Nephron (organoid): ENCODE results near the gene LAMA5.

ENCODE experiments used
- H3K27ac Mint-ChIP-seq, 3 experiments: 2 replicates each; pipeline ENCODE4 v1.8.0; 2020; ENCODE audit warnings: mixed read lengths in 3 of 3, mild to moderate bottlenecking in 2 of 3, moderate library complexity in 1 of 3
- H3K27me3 Mint-ChIP-seq: 2 replicates; pipeline ENCODE4 v1.8.0; 2021; ENCODE audit warnings: low read depth, mild to moderate bottlenecking, moderate library complexity, mixed read lengths
- H3K36me3 Mint-ChIP-seq: 2 replicates; pipeline ENCODE4 v1.8.0; 2020; ENCODE audit warnings: low read depth, mixed read lengths
- H3K4me1 Mint-ChIP-seq: 2 replicates; pipeline ENCODE4 v1.8.0; 2020; ENCODE audit warnings: mixed read lengths
- H3K4me3 Mint-ChIP-seq, 3 experiments: 2 replicates each; pipeline ENCODE4 v1.8.0; 2020; ENCODE audit warnings: mild to moderate bottlenecking in 3 of 3, mixed read lengths in 3 of 3, moderate library complexity in 2 of 3
- H3K9me3 Mint-ChIP-seq: 2 replicates; pipeline ENCODE4 v1.8.0; 2020; ENCODE audit warnings: mixed read lengths
- CTCF ChIP-seq, 3 experiments: fragments of 200-600 bp; sonication (generic); IDR thresholded peaks; one replicate each; pipeline ENCODE4 v1.5.0; 2021; ENCODE audit warnings: antibody characterized with exemption in 3 of 3; ENCODE audit not compliant: unreplicated experiment in 3 of 3

Gene LAMA5

GRCh38 chr20:62268228-62268900 lies 98.7 kb downstream of the LAMA5 start:
- Mint-ChIP-seq H3K4me1 (peaks cover 2% of the 10 kb centered on the region), H3K9me3 (peaks cover 3% of the 10 kb centered on the region), H3K27me3 (no peaks in the 10 kb centered on the region), H3K36me3 (peaks cover 54% of the 10 kb centered on the region), H3K27ac (no peak overlapping the region), H3K4me3 (no peak overlapping the region)
- TF ChIP-seq CTCF (IDR thresholded peaks at IDR 0.05; ENCODE audit: unreplicated experiment in 3 of 3), result no peak

- Mint-ChIP-seq H3K4me3 (no peak overlapping the region), H3K27ac (no peak overlapping the region), H3K4me1 (no peaks in the 10 kb centered on the region), H3K9me3 (peaks cover 3% of the 10 kb centered on the region), H3K36me3 (peaks cover 48% of the 10 kb centered on the region), H3K27me3 (no peaks in the 10 kb centered on the region)
- no peak for TF ChIP-seq CTCF (IDR thresholded peaks at IDR 0.05; ENCODE audit: unreplicated experiment in 3 of 3)
Measured at GRCh38 chr20:62267543-62267942, 99.6 kb downstream of the LAMA5 start.

- peaks cover 50% of the 10 kb centered on the region for H3K36me3 Mint-ChIP-seq
Measured at GRCh38 chr20:62266851-62267250, 100.3 kb downstream of the LAMA5 start.

GRCh38 chr20:62266340-62266739 lies 100.8 kb downstream of the LAMA5 start:
- Mint-ChIP-seq H3K27ac (no peak overlapping the region), H3K4me1 (no peaks in the 10 kb centered on the region), H3K36me3 (peaks cover 53% of the 10 kb centered on the region), H3K4me3 (no peak overlapping the region), H3K9me3 (peaks cover 3% of the 10 kb centered on the region), H3K27me3 (no peaks in the 10 kb centered on the region)
- TF ChIP-seq CTCF (IDR thresholded peaks at IDR 0.05; ENCODE audit: unreplicated experiment in 3 of 3), result no peak

More at GRCh38 chr20:62266851-62267250, 100.3 kb downstream of the LAMA5 start:
- H3K27me3 Mint-ChIP-seq, result no peaks in the 10 kb centered on the region
- H3K27ac Mint-ChIP-seq, result no peak overlapping the region
- no peak overlapping the region for H3K4me3 Mint-ChIP-seq
- H3K4me1 Mint-ChIP-seq, result no peaks in the 10 kb centered on the region
- H3K9me3 Mint-ChIP-seq, result peaks cover 3% of the 10 kb centered on the region
- no peak for TF ChIP-seq CTCF (IDR thresholded peaks at IDR 0.05; ENCODE audit: unreplicated experiment in 3 of 3)

- no peak overlapping the region for H3K4me3 Mint-ChIP-seq
- H3K27me3 Mint-ChIP-seq, result no peaks in the 10 kb centered on the region
- no peak for TF ChIP-seq CTCF (IDR thresholded peaks at IDR 0.05; ENCODE audit: unreplicated experiment in 3 of 3)
- no peaks in the 10 kb centered on the region for H3K4me1 Mint-ChIP-seq
- H3K36me3 Mint-ChIP-seq, result peaks cover 58% of the 10 kb centered on the region
- H3K27ac Mint-ChIP-seq, result no peak overlapping the region
- H3K9me3 Mint-ChIP-seq, result peaks cover 3% of the 10 kb centered on the region
Measured at GRCh38 chr20:62265365-62265764, 101.7 kb downstream of the LAMA5 start.

- no peak for TF ChIP-seq CTCF (IDR thresholded peaks at IDR 0.05; ENCODE audit: unreplicated experiment in 3 of 3)
- H3K9me3 Mint-ChIP-seq, result peaks cover 3% of the 10 kb centered on the region
- no peaks in the 10 kb centered on the region for H3K27me3 Mint-ChIP-seq
- H3K4me3 Mint-ChIP-seq, result no peak overlapping the region
- peaks cover 67% of the 10 kb centered on the region for H3K36me3 Mint-ChIP-seq
- no peak overlapping the region for H3K27ac Mint-ChIP-seq
- H3K4me1 Mint-ChIP-seq, result no peaks in the 10 kb centered on the region
Measured at GRCh38 chr20:62263396-62263795, 103.7 kb downstream of the LAMA5 start.
